ENCODE data around the gene ADAM15.

ADAM15 gene

GRCh38 chr1:155110381-155110780 is 59.3 kb downstream of the ADAM15 start:
- H3K4me2 ChIP-seq (ENCODE audit: low read length): no peak overlapping the region
- no peak overlapping the region for H3K27ac ChIP-seq (ENCODE audit: low read depth, low read length, poor library complexity, severe bottlenecking)
- H3K79me2 ChIP-seq (ENCODE audit: insufficient read depth, low read length): no peaks in the 10 kb centered on the region
- no peaks in the 10 kb centered on the region; the same call in 1 of the 2 replicates for H3K27me3 ChIP-seq (ENCODE audit: insufficient read depth, low read length)
- no peaks in the 10 kb centered on the region for H3K9me3 ChIP-seq (ENCODE audit: low read length)
- H3K4me1 ChIP-seq (ENCODE audit: insufficient read depth, low read length, severe bottlenecking): no peaks in the 10 kb centered on the region
- H3K9ac ChIP-seq (ENCODE audit: low read length): no peak overlapping the region
- no peak overlapping the region for H3K4me3 ChIP-seq (ENCODE audit: low read depth, low read length, poor library complexity, severe bottlenecking)
- no peaks in the 10 kb centered on the region for H4K20me1 ChIP-seq (ENCODE audit: insufficient read depth, low read length)
- H3F3A ChIP-seq (ENCODE audit: insufficient read depth, low read length): no peaks in the 10 kb centered on the region
- no peaks in the 10 kb centered on the region for H3K9me2 ChIP-seq (ENCODE audit: low read depth, low read length)
- no peaks in the 10 kb centered on the region for H3K36me3 ChIP-seq (ENCODE audit: insufficient read depth, low read length)
- TF ChIP-seq CTCF (IDR thresholded peaks at IDR 0.05; ENCODE audit: low read length): no peak
- no peak for TF ChIP-seq EZH2 (IDR thresholded peaks at IDR 0.05; ENCODE audit: borderline replicate concordance, low read length)
- H2AFZ ChIP-seq (ENCODE audit: low read length): no peak overlapping the region

GRCh38 chr1:155110826-155111225 is 59.7 kb downstream of the ADAM15 start:
- Histone ChIP-seq H3K9ac (ENCODE audit: low read length) (no peak overlapping the region), H4K20me1 (ENCODE audit: insufficient read depth, low read length) (no peaks in the 10 kb centered on the region), H3K27ac (ENCODE audit: low read depth, low read length, poor library complexity, severe bottlenecking) (no peak overlapping the region), H3K27me3 (ENCODE audit: insufficient read depth, low read length) (no peaks in the 10 kb centered on the region; the same call in 1 of the 2 replicates), H3K4me2 (ENCODE audit: low read length) (no peak overlapping the region), H3K36me3 (ENCODE audit: insufficient read depth, low read length) (no peaks in the 10 kb centered on the region), H2AFZ (ENCODE audit: low read length) (no peak overlapping the region), H3F3A (ENCODE audit: insufficient read depth, low read length) (no peaks in the 10 kb centered on the region), H3K79me2 (ENCODE audit: insufficient read depth, low read length) (no peaks in the 10 kb centered on the region), H3K9me2 (ENCODE audit: low read depth, low read length) (no peaks in the 10 kb centered on the region), H3K9me3 (ENCODE audit: low read length) (no peaks in the 10 kb centered on the region), H3K4me3 (ENCODE audit: low read depth, low read length, poor library complexity, severe bottlenecking) (no peak overlapping the region), H3K4me1 (ENCODE audit: insufficient read depth, low read length, severe bottlenecking) (no peaks in the 10 kb centered on the region)
- TF ChIP-seq CTCF (IDR thresholded peaks at IDR 0.05; ENCODE audit: low read length) (no peak), EZH2 (IDR thresholded peaks at IDR 0.05; ENCODE audit: borderline replicate concordance, low read length) (no peak)

All from OCI-LY1 (cell line).